Neutrophil (primary cell): ENCODE measurements around the gene FGGY.

Experiments used
- H3K27ac ChIP-seq: fragments of 200-600 bp; sonication (generic); 2 replicates; pipeline ENCODE4 v1.5.1; 2016; ENCODE audit warnings: mild to moderate bottlenecking, moderate library complexity
- H3K27me3 ChIP-seq: fragments of 200-600 bp; sonication (generic); 2 replicates; pipeline ENCODE4 v1.6.0; 2016; ENCODE audit warnings: mild to moderate bottlenecking
- H3K36me3 ChIP-seq: fragments of 200-600 bp; sonication (generic); 2 replicates; pipeline ENCODE4 v1.5.1; 2017
- H3K4me1 ChIP-seq, 2 experiments: fragments of 200-600 bp in 1 of 2; sonication (generic) in 1 of 2; 1 replicate in 1 of 2; 2 replicates in 1 of 2; pipeline versions ENCODE4 v1.5.1 to v1.6.1; 2013 to 2016; ENCODE audit warnings: low read depth in 1 of 2, low read length in 1 of 2, mild to moderate bottlenecking in 1 of 2, moderate library complexity in 1 of 2; ENCODE audit not compliant: control insufficient read depth in 1 of 2, insufficient read depth in 1 of 2
- H3K4me3 ChIP-seq, 2 experiments: fragments of 200-600 bp in 1 of 2; sonication (generic) in 1 of 2; 1 replicate in 1 of 2; 2 replicates in 1 of 2; pipeline ENCODE4 v1.5.1; 2013 to 2016; ENCODE audit warnings: low read depth in 1 of 2, low read length in 1 of 2, mild to moderate bottlenecking in 1 of 2, moderate library complexity in 1 of 2
- H3K9me3 ChIP-seq: fragments of 200-600 bp; sonication (generic); 2 replicates; pipeline ENCODE4 v1.5.1; 2016
- TF ChIP-seq, protein P1 (sequence below): fragments of 200-600 bp; sonication (generic); IDR thresholded peaks from 2 replicates; pipeline ENCODE4 v1.5.1; 2016; ENCODE audit warnings: antibody characterized with exemption

FGGY gene

DNA sequence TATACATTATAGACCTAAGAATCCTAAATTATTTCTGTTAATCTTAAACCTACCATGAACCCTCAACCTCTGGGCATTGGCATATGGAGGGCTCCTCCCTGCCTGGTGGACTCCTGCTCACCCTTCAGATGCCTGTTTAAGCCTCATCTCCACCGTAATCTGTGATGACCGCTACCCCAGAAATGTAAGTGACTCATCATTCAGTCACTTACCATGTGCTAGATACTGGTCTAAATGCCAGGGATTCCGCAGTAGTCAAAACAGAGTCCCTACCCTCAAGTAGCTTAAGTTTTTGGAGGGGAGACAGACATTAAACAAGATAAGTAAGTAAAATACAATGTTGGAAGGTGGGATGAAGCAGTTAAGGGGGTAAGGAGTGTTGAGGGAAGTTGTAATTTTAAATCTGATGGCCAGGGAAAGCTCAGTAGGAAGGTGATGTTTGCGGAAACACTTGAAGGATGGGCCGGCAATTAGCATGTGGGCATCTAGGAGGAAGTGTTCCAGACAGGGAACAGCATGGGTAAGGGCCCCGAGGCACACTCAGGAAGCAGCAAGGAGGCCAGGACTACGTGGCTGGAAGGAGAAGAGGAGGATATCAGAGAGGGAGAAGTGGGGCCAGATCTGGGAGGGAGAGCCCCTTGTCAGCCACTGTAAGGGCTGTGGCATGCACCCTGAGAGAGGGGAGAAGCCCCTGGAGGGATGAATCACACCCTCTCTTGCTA, 376.1 kb downstream of the FGGY start:
- Histone ChIP-seq H3K27me3 (no peaks in the 10 kb centered on the region), H3K9me3 (no peaks in the 10 kb centered on the region), H3K36me3 (no peaks in the 10 kb centered on the region), H3K4me1 (peaks cover 27 to 33% of the 10 kb centered on the region in 2 experiments), H3K4me3 (peak overlapping the region in 1 of 2 experiments; percentile 37), H3K27ac (peak overlapping the region; percentile 85)
- TF ChIP-seq, protein P1, sequence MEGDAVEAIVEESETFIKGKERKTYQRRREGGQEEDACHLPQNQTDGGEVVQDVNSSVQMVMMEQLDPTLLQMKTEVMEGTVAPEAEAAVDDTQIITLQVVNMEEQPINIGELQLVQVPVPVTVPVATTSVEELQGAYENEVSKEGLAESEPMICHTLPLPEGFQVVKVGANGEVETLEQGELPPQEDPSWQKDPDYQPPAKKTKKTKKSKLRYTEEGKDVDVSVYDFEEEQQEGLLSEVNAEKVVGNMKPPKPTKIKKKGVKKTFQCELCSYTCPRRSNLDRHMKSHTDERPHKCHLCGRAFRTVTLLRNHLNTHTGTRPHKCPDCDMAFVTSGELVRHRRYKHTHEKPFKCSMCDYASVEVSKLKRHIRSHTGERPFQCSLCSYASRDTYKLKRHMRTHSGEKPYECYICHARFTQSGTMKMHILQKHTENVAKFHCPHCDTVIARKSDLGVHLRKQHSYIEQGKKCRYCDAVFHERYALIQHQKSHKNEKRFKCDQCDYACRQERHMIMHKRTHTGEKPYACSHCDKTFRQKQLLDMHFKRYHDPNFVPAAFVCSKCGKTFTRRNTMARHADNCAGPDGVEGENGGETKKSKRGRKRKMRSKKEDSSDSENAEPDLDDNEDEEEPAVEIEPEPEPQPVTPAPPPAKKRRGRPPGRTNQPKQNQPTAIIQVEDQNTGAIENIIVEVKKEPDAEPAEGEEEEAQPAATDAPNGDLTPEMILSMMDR = no peak

DNA sequence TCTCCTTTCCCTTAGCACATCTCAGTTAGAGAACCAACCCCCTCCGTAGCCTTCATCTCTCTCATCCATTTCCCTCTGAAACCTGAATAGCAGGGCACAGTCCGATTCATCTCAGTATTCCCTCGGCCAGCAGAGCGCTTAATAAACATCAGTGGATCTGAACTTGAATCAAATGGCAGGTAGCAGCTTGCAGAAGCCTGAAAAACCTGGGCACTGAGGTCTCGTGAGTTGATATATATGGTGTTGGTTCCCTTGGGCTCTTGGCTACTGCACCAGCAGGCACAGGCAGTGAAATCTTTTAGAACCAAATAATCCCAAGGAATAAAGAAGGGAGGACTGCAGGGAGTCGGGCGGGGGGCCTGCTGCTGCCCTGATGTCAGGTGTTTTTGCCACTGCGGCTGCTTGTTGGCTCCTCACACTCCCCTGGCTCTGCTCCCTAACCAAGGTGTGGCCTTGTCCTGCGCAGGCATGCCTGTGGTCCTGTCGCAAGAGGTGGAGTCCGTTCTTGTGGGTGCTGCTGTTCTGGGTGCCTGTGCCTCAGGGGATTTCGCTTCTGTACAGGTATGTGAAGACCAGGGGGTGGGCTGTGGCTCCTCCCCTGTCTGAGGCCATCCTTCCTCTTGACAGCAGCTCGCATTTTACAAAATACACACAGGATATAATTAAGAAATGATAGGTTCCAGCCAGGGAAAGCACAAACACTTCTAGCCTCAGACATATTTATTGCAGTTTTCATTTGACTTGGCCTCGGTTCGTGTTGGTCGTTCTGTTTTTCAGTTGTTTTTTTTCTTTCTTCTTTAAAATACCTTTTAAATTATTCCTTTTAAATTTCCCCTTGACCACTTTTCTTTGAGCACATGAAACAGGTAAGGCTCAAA, 376.9 kb downstream of the FGGY start:
- Histone ChIP-seq H3K27me3 (no peaks in the 10 kb centered on the region), H3K9me3 (no peaks in the 10 kb centered on the region), H3K4me1 (peaks cover 27 to 33% of the 10 kb centered on the region in 2 experiments), H3K4me3 (peak overlapping the region in 1 of 2 experiments; percentile 37), H3K27ac (peak overlapping the region; percentile 85), H3K36me3 (no peaks in the 10 kb centered on the region)
- TF ChIP-seq, protein P1 = no peak

DNA sequence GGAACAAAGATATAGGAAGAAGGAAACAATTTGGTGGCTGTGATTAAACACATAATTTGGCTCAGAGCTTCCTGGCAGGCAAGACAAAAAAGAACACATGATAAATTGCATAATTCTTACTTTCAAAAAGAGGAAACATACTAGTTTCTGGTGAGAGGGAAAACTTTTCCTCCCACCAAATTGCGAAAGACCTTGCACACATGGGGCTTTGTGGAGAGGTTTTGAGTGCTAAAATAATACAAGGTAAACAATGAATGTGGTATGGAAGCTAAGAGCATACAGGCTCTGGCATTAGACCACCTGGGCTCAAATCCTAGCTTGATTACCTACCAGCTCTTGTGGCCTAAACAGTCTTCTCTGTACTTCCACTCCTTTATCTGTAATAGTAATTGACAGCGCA, 377.7 kb downstream of the FGGY start:
- peaks cover 27 to 33% of the 10 kb centered on the region in 2 experiments for H3K4me1 ChIP-seq
- H3K36me3 ChIP-seq = no peaks in the 10 kb centered on the region
- peak overlapping the region; percentile 85 for H3K27ac ChIP-seq
- H3K9me3 ChIP-seq = no peaks in the 10 kb centered on the region
- H3K4me3 ChIP-seq = peak overlapping the region in 1 of 2 experiments; percentile 37
- TF ChIP-seq, protein P1 = no peak
- no peaks in the 10 kb centered on the region for H3K27me3 ChIP-seq

DNA sequence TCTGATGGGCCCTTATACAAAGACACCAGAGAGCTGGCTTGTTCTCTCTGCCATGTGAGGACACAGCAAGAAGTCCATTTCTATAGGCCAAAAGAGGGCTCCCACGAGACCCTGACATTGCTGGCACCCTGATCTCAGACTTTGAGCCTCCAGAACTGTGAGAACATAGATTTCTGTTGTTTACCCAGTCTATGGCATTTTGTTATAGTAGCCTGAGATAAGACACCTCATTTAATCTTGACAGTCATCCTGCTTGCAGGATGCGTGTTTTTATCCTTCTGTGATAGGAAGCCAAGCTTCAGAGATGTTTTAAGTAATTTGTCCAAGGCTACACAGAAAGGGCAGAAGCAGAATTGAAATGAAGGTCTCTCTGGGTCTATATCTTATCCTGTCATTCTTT, 379.0 kb downstream of the FGGY start:
- H3K27me3 ChIP-seq = no peaks in the 10 kb centered on the region
- no peaks in the 10 kb centered on the region for H3K9me3 ChIP-seq
- H3K4me1 ChIP-seq = peaks cover 27 to 33% of the 10 kb centered on the region in 2 experiments
- H3K27ac ChIP-seq = no peak overlapping the region
- H3K36me3 ChIP-seq = no peaks in the 10 kb centered on the region
- TF ChIP-seq, protein P1 = no peak
- H3K4me3 ChIP-seq = no peak overlapping the region

DNA sequence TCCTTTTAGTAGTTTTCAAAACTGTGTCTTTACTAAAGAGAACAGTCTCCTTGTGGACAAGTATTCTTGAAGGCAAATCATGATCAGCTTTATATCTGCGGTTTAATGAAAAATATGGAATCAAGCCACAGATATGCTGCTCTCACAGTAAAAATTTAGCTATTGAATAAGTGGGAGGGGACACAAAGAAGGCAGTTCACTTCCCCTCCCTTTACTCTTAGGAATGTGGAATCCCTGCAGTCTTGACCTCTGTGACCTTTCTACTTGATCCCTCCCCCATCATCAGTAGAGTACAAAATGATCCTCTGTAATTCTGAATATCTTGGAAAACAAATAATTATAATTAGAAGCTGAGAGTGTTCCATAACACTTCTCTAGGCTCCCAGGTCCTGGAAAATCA, 381.1 kb downstream of the FGGY start:
- Histone ChIP-seq H3K9me3 (no peaks in the 10 kb centered on the region), H3K4me3 (no peak overlapping the region), H3K27ac (no peak overlapping the region), H3K36me3 (no peaks in the 10 kb centered on the region), H3K27me3 (no peaks in the 10 kb centered on the region), H3K4me1 (peaks cover 28 to 29% of the 10 kb centered on the region in 2 experiments)
- TF ChIP-seq, protein P1 = no peak
